ENCODE data around the gene PRKAG3.

GRCh38 chr2:218828477-218828778 lies 3.2 kb downstream of the PRKAG3 start:
- no peak for TF ChIP-seq CTCF (IDR thresholded peaks at IDR 0.05)
- TF ChIP-seq POLR2A (IDR thresholded peaks at IDR 0.05): no peak
